Stomach (tissue), 9 donors: ENCODE results near the gene LMTK2. TPM values are rescaled to one million over a fixed set of nuclear protein-coding genes. Genes with fewer than 3 reads are reported as not detected.

ENCODE experiments used
- DNase-seq, 2 donors: peaks; one replicate each; pipeline versions ENCODE4 v3.0.0 to v3.0.0-alpha.2; 2013 to 2019
- H3K27ac ChIP-seq, 5 donors: fragments of 200-600 bp in 4 of 5; sonication (generic) in 4 of 5; one replicate each; pipeline ENCODE4 v1.5.1; 2013 to 2019; ENCODE audit warnings: mild to moderate bottlenecking in 1 of 5, moderate library complexity in 1 of 5
- H3K27me3 ChIP-seq, 3 donors: fragments of 200-600 bp; sonication (generic); one replicate each; pipeline ENCODE4 v1.5.1; 2017 to 2019; ENCODE audit warnings: mixed run types in 1 of 3
- H3K36me3 ChIP-seq, 4 donors: fragments of 200-600 bp; sonication (generic); 1 replicate in 3 of 4; 2 replicates in 1 of 4; pipeline ENCODE4 v1.5.1; 2016 to 2019
- H3K4me1 ChIP-seq, 4 donors: fragments of 200-600 bp; sonication (generic); one replicate each; pipeline ENCODE4 v1.5.1; 2016 to 2019
- H3K4me3 ChIP-seq, 4 donors: fragments of 200-600 bp; sonication (generic) in 3 of 4; one replicate each; pipeline ENCODE4 v1.5.1; 2016 to 2019; ENCODE audit warnings: mild to moderate bottlenecking in 1 of 4
- H3K9me3 ChIP-seq, 4 donors: fragments of 200-600 bp; sonication (generic); one replicate each; pipeline ENCODE4 v1.5.1; 2016 to 2019
- EP300 ChIP-seq: sonication (generic); formaldehyde crosslinking; IDR thresholded peaks from one replicate; pipeline ENCODE4 v1.6.1; 2017; ENCODE audit warnings: antibody characterized with exemption
- POLR2A ChIP-seq, 4 donors: fragments of 450-650 bp; IDR thresholded peaks; one replicate each; pipeline ENCODE4 v1.6.1; 2016; ENCODE audit warnings: antibody characterized with exemption in 4 of 4, control low read depth in 2 of 4, mild to moderate bottlenecking in 1 of 4, moderate library complexity in 1 of 4
- POLR2AphosphoS5 ChIP-seq, 3 donors: sonication (generic); formaldehyde crosslinking; IDR thresholded peaks; one replicate each; pipeline ENCODE4 v1.6.1; 2016; ENCODE audit warnings: antibody characterized with exemption in 3 of 3
- WGBS, 5 donors: extraction: QIAGEN DNeasy Blood & Tissue Kit in 3 of 5; methylation state at CpG; one replicate each; pipeline versions ENCODE4 v1.1.5 to v1.1.7; 2013 to 2018; 5-methylcytosine and 5-hydroxymethylcytosine counted together
- intact Hi-C: fragments of 100-400 bp; cut with DNase I; formaldehyde crosslinking; loops from one replicate; pipeline ENCODE4 v1.15.1; 2023; ENCODE audit warnings: low total_unique reads
- polyA plus RNA-seq, 3 donors: library from polyadenylated mRNA; stranded (reverse); fragments of 200-250 nt; gene quantifications; one replicate each; pipeline ENCODE4 v1.2.3, GENCODE V29; 2013
- total RNA-seq, 5 donors: library from RNA; depleted of rRNA; stranded (reverse); fragments of >200 nt; gene quantifications; one replicate each; pipeline versions ENCODE4 v1.1.0 to v1.2.3, GENCODE V29; 2014 to 2016
- TF ChIP-seq, protein P1 (sequence below), 7 experiments: fragments of 450-650 bp in 4 of 7; fragments of 200-600 bp in 3 of 7; sonication (generic) in 3 of 7; IDR thresholded peaks; one replicate each; pipeline ENCODE4 v1.5.1; 2016 to 2019; ENCODE audit warnings: antibody characterized with exemption in 7 of 7, control low read depth in 2 of 7, mild to moderate bottlenecking in 1 of 7
- donor health status: healthy with polysubstance abuse.
- donor health status: Bipolar disorder and iron deficiency.
- donor health status: healthy.

LMTK2 gene
- total and polyA plus RNA-seq, 8 donors: 1.4 to 42.6 (median 19.3) TPM

DNA sequence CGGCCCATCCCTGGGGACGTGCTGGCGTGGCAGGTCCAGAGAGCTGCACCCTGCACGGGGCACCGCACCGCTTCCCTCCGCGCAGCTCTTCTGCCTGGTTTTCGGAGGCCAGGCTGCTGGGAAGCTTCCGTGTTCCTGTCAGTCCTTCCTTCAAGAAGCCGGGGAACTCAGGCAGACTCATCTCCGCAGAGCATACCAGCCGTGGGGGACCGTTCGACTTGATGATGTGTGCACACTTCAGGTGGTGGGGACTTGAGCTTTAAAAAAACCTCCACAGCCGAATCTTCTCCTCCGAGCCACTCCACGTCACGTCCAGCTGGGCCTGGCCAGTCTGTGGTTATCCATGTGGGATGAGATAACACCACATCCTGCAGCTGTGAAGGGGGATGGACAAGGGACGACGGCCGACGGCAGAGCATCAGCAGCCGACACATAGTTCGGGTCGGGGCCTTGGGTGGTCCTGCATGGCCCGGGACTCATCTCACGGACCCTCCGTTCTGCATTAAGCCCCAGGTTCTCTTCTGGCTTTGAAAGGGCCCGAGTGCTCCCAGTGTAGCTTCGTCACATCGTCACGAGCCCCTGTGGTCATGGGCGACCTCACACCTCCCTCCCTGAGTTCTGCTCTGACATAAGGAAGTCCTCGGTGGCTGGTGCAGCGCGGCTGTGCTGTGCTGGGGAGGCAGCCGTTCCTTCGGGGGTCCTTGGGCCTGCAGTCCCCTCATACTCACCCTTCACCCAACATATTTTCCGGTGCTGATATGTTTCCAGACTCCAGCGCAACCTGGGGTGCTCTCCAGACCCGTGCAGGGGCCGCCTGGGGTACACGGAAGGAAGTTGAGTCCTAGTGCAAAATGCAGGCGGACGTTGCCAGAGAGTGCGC, 100.0 kb downstream of the LMTK2 start:
- Histone ChIP-seq H3K4me1 (peaks cover 17 to 47% (median 20%) of the 10 kb centered on the region in 4 donors), H3K36me3 (peaks cover 27 to 58% (median 54%) of the 10 kb centered on the region in 4 donors), H3K9me3 (no peaks in the 10 kb centered on the region), H3K27ac (no peak overlapping the region), H3K4me3 (no peak overlapping the region), H3K27me3 (peaks cover 0 to 15% (median 6%) of the 10 kb centered on the region in 3 donors)
- intact Hi-C loops: no loop called here
- 92 to 95% (median 92%) methylated on average over 47 of the region's 47 CpGs for WGBS, 5 donors
- no peak for DNase-seq
- no peak for TF ChIP-seq EP300
- no peak for TF ChIP-seq POLR2AphosphoS5 (IDR thresholded peaks at IDR 0.05)
- TF ChIP-seq POLR2A (IDR thresholded peaks at IDR 0.05): no peak
- TF ChIP-seq, protein P1, sequence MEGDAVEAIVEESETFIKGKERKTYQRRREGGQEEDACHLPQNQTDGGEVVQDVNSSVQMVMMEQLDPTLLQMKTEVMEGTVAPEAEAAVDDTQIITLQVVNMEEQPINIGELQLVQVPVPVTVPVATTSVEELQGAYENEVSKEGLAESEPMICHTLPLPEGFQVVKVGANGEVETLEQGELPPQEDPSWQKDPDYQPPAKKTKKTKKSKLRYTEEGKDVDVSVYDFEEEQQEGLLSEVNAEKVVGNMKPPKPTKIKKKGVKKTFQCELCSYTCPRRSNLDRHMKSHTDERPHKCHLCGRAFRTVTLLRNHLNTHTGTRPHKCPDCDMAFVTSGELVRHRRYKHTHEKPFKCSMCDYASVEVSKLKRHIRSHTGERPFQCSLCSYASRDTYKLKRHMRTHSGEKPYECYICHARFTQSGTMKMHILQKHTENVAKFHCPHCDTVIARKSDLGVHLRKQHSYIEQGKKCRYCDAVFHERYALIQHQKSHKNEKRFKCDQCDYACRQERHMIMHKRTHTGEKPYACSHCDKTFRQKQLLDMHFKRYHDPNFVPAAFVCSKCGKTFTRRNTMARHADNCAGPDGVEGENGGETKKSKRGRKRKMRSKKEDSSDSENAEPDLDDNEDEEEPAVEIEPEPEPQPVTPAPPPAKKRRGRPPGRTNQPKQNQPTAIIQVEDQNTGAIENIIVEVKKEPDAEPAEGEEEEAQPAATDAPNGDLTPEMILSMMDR (IDR thresholded peaks at IDR 0.05): no peak

DNA sequence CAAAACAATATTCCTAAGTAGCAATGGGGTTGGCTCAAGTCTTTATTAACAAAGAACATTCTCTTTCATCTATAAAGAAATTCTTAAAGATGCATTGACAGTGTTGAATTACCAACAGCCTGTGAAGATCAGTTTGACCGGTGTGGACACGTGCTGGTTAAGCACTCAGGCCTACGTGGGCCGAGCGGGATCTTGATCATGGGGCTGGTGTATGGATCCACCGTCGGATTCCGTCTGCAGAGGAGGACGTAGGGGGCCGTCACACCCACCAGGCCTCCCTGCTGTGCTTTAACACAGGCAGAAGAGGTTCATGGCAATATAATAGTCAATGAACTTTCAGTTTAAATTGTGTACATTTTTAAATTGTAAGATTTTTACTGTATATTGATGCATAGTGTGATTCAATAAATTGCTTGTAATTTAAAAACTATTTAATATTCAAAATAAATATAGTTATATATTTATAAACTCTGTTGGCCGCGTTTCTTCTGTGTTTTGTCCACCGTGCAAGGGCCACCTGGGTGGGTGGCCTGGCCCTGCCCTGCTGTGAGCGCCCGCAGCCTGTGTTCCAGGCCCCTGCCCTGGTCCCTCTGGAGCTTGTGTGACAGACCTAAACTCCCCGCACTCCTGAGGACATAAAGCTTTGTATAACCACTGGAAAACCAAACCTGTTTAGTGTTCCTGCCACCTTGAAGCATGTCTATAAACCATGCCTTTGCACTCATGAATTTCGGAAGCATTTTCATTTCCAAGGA, 102.7 kb downstream of the LMTK2 start:
- Histone ChIP-seq H3K27ac (no peak overlapping the region), H3K27me3 (peaks cover 0 to 22% (median 7%) of the 10 kb centered on the region in 3 donors), H3K4me3 (no peak overlapping the region), H3K36me3 (peaks cover 12 to 37% (median 36%) of the 10 kb centered on the region in 4 donors), H3K9me3 (no peaks in the 10 kb centered on the region), H3K4me1 (peaks cover 22 to 42% (median 33%) of the 10 kb centered on the region in 4 donors)
- TF ChIP-seq EP300 (no peak), POLR2AphosphoS5 (IDR thresholded peaks at IDR 0.05) (no peak), POLR2A (IDR thresholded peaks at IDR 0.05) (no peak)
- TF ChIP-seq, protein P1 (IDR thresholded peaks at IDR 0.05): no peak
- 90 to 95% (median 92%) methylated on average over 17 of the region's 17 CpGs for WGBS, 5 donors
- intact Hi-C loops: no loop called here
- DNase-seq: no peak

DNA sequence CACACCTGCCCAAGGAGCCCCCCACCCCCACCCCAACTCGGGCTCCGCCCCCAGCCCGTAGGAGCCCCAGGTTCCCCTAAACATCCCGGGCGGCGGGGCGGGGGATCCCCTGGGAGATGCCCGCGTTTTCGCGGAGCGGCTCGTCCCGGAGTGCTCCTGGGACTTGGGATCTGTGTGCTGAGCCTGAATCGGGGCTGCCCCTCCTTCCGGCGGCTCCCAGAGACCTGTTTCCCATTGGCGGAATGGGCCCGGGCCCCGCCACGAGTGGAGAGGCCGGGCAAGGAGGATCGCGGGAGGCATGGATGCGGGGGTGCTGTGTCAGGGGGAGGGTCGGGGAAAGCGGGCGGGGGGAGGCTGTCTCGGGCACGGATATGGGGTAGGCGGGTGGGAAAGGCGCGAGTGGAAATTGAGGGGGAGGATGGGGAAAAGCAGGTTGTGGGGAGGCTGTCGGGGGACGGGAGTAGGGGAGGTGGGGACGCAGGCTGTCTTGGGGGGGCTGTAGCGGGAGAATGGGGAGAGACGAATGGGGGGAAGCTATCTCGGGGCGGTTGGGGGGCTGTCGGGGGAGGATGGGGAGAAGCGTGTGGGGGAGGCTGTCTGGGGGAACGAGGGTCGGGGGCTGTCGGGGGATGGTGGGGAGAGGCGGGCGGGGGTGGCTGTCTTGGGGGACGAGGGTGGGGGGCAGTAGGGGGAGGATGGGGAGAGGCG, 104.0 kb downstream of the LMTK2 start:
- Histone ChIP-seq H3K4me1 (peaks cover 17 to 44% (median 31%) of the 10 kb centered on the region in 4 donors), H3K36me3 (peaks cover 8 to 28% (median 25%) of the 10 kb centered on the region in 4 donors), H3K27ac (peak overlapping the region; percentile 20 to 61 (median 56)), H3K4me3 (peak overlapping the region; percentile 47 to 55 (median 50)), H3K9me3 (no peaks in the 10 kb centered on the region), H3K27me3 (peaks cover 0 to 22% (median 7%) of the 10 kb centered on the region in 3 donors)
- TF ChIP-seq EP300 (no peak), POLR2A (IDR thresholded peaks at IDR 0.05) (no peak)
- WGBS, 5 donors: 2 to 9% (median 3%) methylated on average over 22 to 47 of the region's 49 CpGs
- DNase-seq: peak in 1 of 2 donors; percentile 57
- intact Hi-C loops: no loop called here

DNA sequence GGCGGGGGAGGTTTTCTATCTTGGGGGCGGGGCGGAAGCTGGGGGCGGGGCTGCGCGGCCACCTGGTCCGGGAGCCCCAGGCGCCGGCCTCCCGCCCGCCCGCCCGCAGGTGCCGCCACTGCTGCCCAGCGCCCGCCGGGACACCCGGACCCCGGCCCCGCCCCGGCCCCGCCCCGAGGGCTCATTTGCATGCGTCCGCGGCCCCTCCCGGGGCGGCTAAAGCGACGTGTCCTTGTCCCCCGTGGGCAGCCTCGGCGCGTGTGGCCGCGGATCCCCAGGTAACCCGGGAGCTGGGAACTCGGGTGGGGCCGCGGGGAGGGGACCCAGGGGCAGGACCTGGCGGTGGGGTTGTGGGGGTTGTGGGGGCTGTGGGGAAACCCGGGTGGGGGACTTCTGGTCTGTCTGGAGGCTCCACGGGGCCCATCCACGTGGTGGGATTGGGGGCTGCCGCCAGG, 104.6 kb downstream of the LMTK2 start, which contains the start of gene BHLHA15:
BHLHA15 (plus strand) TSS at position 219 of the 455 bp plus-strand sequence. CDS start 871 bp downstream, outside the sequence.
- H3K4me1 ChIP-seq: peaks cover 17 to 47% (median 32%) of the 10 kb centered on the region in 4 donors
- H3K4me3 ChIP-seq: peak within 1 kb of the TSS; percentile 47 to 55 (median 50)
- intact Hi-C loops: no loop called here
- TF ChIP-seq POLR2AphosphoS5 (IDR thresholded peaks at IDR 0.05): no peak
- TF ChIP-seq, protein P1 (IDR thresholded peaks at IDR 0.05): no peak
- TF ChIP-seq EP300: no peak
- TF ChIP-seq POLR2A (IDR thresholded peaks at IDR 0.05): no peak
- peak; percentile 81 to 90 for DNase-seq
- H3K9me3 ChIP-seq: no peaks in the 10 kb centered on the region
- 1 to 5% (median 3%) methylated on average over 12 to 35 of the region's 45 CpGs; no CpG with 5 or more reads in 1 of the 5 donors for WGBS, 5 donors
- H3K27me3 ChIP-seq: peaks cover 0 to 22% (median 7%) of the 10 kb centered on the region in 3 donors
- peaks cover 6 to 28% (median 25%) of the 10 kb centered on the region in 4 donors for H3K36me3 ChIP-seq
- peak within 1 kb of the TSS; percentile 69 to 83 (median 78) for H3K27ac ChIP-seq
